ENCODE data around the gene BLVRA. TPM values are rescaled to one million over a fixed set of nuclear protein-coding genes. Genes with fewer than 3 reads are reported as not detected.
"Not testable (repeated sequence)": the region's sequence is repeated elsewhere in the genome, so short reads cannot be mapped to it uniquely, and the experiment has no call there.

The BLVRA gene
- total and polyA plus RNA-seq, 2 donors (not counting 1 experiment from before 2014, with no cell fraction given): 5.4 to 6.9 TPM

- whole genome bisulfite sequencing (ENCODE audit: insufficient coverage): no CpG with 5 or more reads among the region's 2 CpGs
- H3K4me3 Mint-ChIP-seq; H3K27me3 ChIP-seq (replicated peaks in 1 of 4; ENCODE audit: control extremely low read depth in 1 of 4, control insufficient read depth in 3 of 4, insufficient read depth in 4 of 4, low read length in 3 of 4); H2AFZ ChIP-seq (ENCODE audit: insufficient read depth, low read depth, low read length, poor library complexity, severe bottlenecking); intact Hi-C loops (cut with micrococcal nuclease); H3K79me2 ChIP-seq (ENCODE audit: control insufficient read depth, insufficient read depth, low read length); H3K4me3 ChIP-seq (ENCODE audit: control extremely low read depth in 1 of 5, extremely low read depth in 1 of 5, insufficient read depth in 1 of 5, low read depth in 2 of 5, low read length in 4 of 5); ATAC-seq (ENCODE audit: low read depth); H3K27ac ChIP-seq (ENCODE audit: low read length in 2 of 2); H3K4me1 Mint-ChIP-seq; POLR2A ChIA-PET; H3K9me3 ChIP-seq (ENCODE audit: control extremely low read depth in 1 of 3, control insufficient read depth in 2 of 3, insufficient read depth in 1 of 3, low read length in 2 of 3); H3K4me1 ChIP-seq (ENCODE audit: control insufficient read depth in 2 of 2, insufficient read depth in 2 of 2, low read length in 2 of 2); H4K20me1 ChIP-seq (ENCODE audit: control insufficient read depth, insufficient read depth, low read length, poor library complexity, severe bottlenecking); H3K36me3 ChIP-seq (replicated peaks in 1 of 2; ENCODE audit: control extremely low read depth in 1 of 2, control insufficient read depth in 1 of 2, extremely low read depth in 1 of 2, insufficient read depth in 2 of 2, low read length in 1 of 2); CTCF ChIA-PET; DNase-seq; H3K4me2 ChIP-seq (replicated peaks; ENCODE audit: low read depth, low read length, poor library complexity, severe bottlenecking); H3K9ac ChIP-seq (ENCODE audit: low read length); H3K27me3 Mint-ChIP-seq; H3K27ac Mint-ChIP-seq; H3K9me3 Mint-ChIP-seq (ENCODE audit: insufficient read depth): not testable (repeated sequence)
Observed at GRCh38 chr7:43775255-43775654, 16.8 kb downstream of the BLVRA start.

- H4K20me1 ChIP-seq (ENCODE audit: control insufficient read depth, insufficient read depth, low read length, poor library complexity, severe bottlenecking); H3K27me3 ChIP-seq (replicated peaks in 1 of 4; ENCODE audit: control extremely low read depth in 1 of 4, control insufficient read depth in 3 of 4, insufficient read depth in 4 of 4, low read length in 3 of 4); H3K27me3 Mint-ChIP-seq; H3K9me3 ChIP-seq (ENCODE audit: control extremely low read depth in 1 of 3, control insufficient read depth in 2 of 3, insufficient read depth in 1 of 3, low read length in 2 of 3); H3K27ac Mint-ChIP-seq; H3K36me3 ChIP-seq (replicated peaks in 1 of 2; ENCODE audit: control extremely low read depth in 1 of 2, control insufficient read depth in 1 of 2, extremely low read depth in 1 of 2, insufficient read depth in 2 of 2, low read length in 1 of 2); H3K4me1 ChIP-seq (ENCODE audit: control insufficient read depth in 2 of 2, insufficient read depth in 2 of 2, low read length in 2 of 2); H3K79me2 ChIP-seq (ENCODE audit: control insufficient read depth, insufficient read depth, low read length); POLR2A ChIA-PET; H3K4me2 ChIP-seq (replicated peaks; ENCODE audit: low read depth, low read length, poor library complexity, severe bottlenecking); H3K27ac ChIP-seq (ENCODE audit: low read length in 2 of 2); H3K4me3 Mint-ChIP-seq; H3K4me3 ChIP-seq (ENCODE audit: control extremely low read depth in 1 of 5, extremely low read depth in 1 of 5, insufficient read depth in 1 of 5, low read depth in 2 of 5, low read length in 4 of 5); ATAC-seq (ENCODE audit: low read depth); H2AFZ ChIP-seq (ENCODE audit: insufficient read depth, low read depth, low read length, poor library complexity, severe bottlenecking); H3K9me3 Mint-ChIP-seq (ENCODE audit: insufficient read depth); intact Hi-C loops (cut with micrococcal nuclease); DNase-seq; CTCF ChIA-PET; H3K9ac ChIP-seq (ENCODE audit: low read length); H3K4me1 Mint-ChIP-seq: not testable (repeated sequence)
- WGBS (ENCODE audit: insufficient coverage): 93% methylated on average over 12 of the region's 18 CpGs
Observed at GRCh38 chr7:43778293-43779044, 20.0 kb downstream of the BLVRA start.

Measured in B cell (primary cell).